GM12865 (cell line): ENCODE results near the gene PROCA1.

Experiments used
- DNase-seq: peaks from one replicate; pipeline ENCODE4 v3.0.0; 2010; ENCODE audit warnings: low read depth
- H3K4me3 ChIP-seq: 2 replicates; pipeline ENCODE4 v1.5.1; 2011; ENCODE audit warnings: mild to moderate bottlenecking, low read depth, low read length, control low read depth
- CTCF ChIP-seq: IDR thresholded peaks from 2 replicates; pipeline ENCODE4 v1.5.1; 2011; ENCODE audit warnings: low read length, control low read depth, low read depth, inconsistent platforms; ENCODE audit not compliant: insufficient read depth; ENCODE audit errors: missing control alignments

The PROCA1 gene, protein sequence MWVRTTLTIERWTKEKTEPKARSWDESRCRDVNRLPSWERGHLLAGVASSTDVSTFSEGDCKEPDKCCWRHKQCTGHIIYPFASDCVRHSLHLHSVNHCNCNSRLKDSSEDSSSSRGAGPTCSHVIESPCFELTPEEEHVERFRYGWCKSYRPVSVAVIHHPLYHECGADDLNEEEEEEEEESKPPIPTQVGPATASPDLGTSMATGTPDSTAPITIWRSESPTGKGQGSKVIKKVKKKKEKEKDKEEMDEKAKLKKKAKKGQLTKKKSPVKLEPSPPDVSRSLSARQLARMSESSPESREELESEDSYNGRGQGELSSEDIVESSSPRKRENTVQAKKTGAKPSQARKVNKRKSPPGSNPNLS

DNA sequence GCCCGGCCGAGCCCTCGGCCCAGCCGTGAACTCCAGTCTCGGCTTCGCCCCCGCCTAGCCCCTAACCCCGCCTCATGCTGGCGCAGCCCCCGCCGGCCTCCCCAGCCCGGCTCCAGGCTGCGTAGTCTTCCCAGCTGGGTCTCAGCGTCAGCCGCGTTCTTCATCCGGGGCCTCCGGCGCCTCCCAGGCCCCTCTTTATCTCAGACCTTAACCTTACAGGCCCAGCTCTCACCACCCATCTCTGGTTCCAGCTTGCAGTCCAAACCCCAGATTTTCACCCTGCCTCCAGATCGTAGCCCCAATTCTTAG lies at the start of gene PROCA1:
Gene PROCA1 (minus strand): TSS at position 166 of the 309 bp plus-strand sequence. CDS start 228 bp downstream, outside the sequence.
- DNase-seq = no peak
- no peak for TF ChIP-seq CTCF

GRCh38 chr17:28760601-28761562 lies 49.2 kb upstream of the PROCA1 start:
- DNase-seq = peak; percentile 25
- H3K4me3 ChIP-seq = no peak overlapping the region
- TF ChIP-seq CTCF = no peak

More for the DNA sequence above, at the start of gene PROCA1:
- H3K4me3 ChIP-seq = peak within 1 kb of the TSS; percentile 89

DNA sequence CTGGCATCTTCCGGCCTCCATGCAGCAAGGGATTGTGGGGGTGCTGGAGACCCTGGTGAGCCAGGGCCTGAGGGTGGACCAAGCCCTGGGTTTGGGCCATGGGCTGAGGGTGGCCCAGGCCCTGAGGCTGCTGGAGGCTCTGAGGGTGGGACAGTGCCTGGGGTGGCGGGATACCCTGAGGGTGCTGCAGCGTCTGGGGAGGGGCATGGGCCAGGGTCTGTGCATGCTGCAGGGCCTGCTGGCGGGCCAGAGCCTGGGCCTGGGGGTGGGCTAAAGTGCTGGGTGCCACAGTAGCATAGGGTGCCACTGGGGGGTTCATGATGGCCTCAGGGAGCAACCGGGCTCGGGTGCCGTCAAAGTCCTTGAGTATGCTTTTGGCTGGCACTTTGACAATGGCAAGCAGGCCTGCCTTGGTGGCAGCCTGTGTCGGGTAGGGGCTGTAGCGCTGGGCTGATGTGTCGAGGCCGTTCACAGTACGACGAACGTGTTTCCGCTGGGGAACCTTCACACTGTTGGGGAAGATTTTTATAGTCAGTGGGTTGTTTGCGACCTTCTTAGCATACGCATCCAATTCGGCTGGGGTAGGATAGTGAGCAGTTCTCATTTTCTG lies 47.7 kb upstream of the PROCA1 start:
- no peak overlapping the region for H3K4me3 ChIP-seq
- no peak for DNase-seq
- no peak for TF ChIP-seq CTCF

- no peak for DNase-seq
- no peak for TF ChIP-seq CTCF
- no peak overlapping the region for H3K4me3 ChIP-seq
These were observed 46.9 kb upstream of the PROCA1 start for GRCh38 chr17:28758411-28759121.

GRCh38 chr17:28756049-28756804 lies 44.5 kb upstream of the PROCA1 start:
- no peak overlapping the region for H3K4me3 ChIP-seq
- TF ChIP-seq CTCF = no peak
- no peak for DNase-seq

DNA sequence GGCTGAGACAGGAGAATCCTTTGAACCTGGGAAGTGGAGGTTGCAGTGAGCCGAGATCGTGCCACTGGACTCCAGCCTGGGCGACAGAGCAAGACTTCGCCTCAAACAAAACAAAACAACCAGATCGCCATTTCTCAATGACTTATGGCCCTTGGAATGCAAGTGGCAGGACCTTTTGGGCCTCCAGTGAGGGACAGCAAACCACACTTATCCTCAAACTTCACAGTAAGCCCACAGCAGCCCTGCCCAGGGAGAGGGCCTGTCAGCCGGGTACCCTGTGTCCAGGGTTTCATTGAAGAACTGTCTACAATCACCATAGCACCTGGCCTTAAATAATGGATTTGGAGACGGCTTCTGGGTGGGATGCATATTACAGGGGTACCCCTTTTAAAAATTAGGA lies 43.8 kb upstream of the PROCA1 start:
- TF ChIP-seq CTCF = no peak
- no peak for DNase-seq
- no peak overlapping the region for H3K4me3 ChIP-seq
